NCI-H1048 (cell line): ENCODE measurements around the gene A2ML1.
"Not testable (repeated sequence)": the region's sequence is repeated elsewhere in the genome, so short reads cannot be mapped to it uniquely, and the experiment has no call there.

Source experiments
- DNase-seq: peaks from one replicate; lab custom pipeline; 2025; lab: John Stamatoyannopoulos, UW

The A2ML1 gene

GRCh38 chr12:8907513-8907912, 85.1 kb downstream of the A2ML1 start:
- DNase-seq: no peak

- DNase-seq: no peak
Measured at GRCh38 chr12:8909752-8910151, 87.3 kb downstream of the A2ML1 start.

- DNase-seq: no peak
Measured at GRCh38 chr12:8911606-8912268, 89.3 kb downstream of the A2ML1 start.

GRCh38 chr12:8912914-8913313, 90.5 kb downstream of the A2ML1 start:
- no peak for DNase-seq

- DNase-seq: no peak
Measured at GRCh38 chr12:8913702-8914032, 91.2 kb downstream of the A2ML1 start.

GRCh38 chr12:8914033-8914715, 91.8 kb downstream of the A2ML1 start, which contains the start of gene PHC1:
TSS of gene PHC1 (plus strand) at chr12:8914509. CDS start at chr12:8917678, 3,169 bp downstream.
- peak; percentile 53 for DNase-seq

- no peak for DNase-seq
Measured at GRCh38 chr12:8914716-8915526, 92.5 kb downstream of the A2ML1 start.

GRCh38 chr12:8916154-8916553, 93.7 kb downstream of the A2ML1 start:
- no peak for DNase-seq

- no peak for DNase-seq
Measured at GRCh38 chr12:8917031-8917430, 94.6 kb downstream of the A2ML1 start.

- no peak for DNase-seq
Measured at GRCh38 chr12:8917751-8918150, 95.3 kb downstream of the A2ML1 start.

GRCh38 chr12:8919643-8920042, 97.2 kb downstream of the A2ML1 start:
- DNase-seq: not testable (repeated sequence)

GRCh38 chr12:8922544-8922943, 100.1 kb downstream of the A2ML1 start:
- DNase-seq: no peak
